H1 (cell line): ENCODE results near the gene ITGB8. TPM values are rescaled to one million over a fixed set of nuclear protein-coding genes. Genes with fewer than 3 reads are reported as not detected.

Source experiments
- NANOG ChIP-seq: IDR thresholded peaks from 2 replicates; pipeline ENCODE4 v1.6.1; 2011; ENCODE audit warnings: low read length, low read depth, mild to moderate bottlenecking, inconsistent platforms; ENCODE audit not compliant: insufficient read depth, poor library complexity, severe bottlenecking
- POU5F1 ChIP-seq: IDR thresholded peaks from 2 replicates; pipeline ENCODE4 v1.6.1; 2011; ENCODE audit warnings: low read depth, mild to moderate bottlenecking, low read length, moderate library complexity
- RNF2 ChIP-seq: fragments of 200-900, 300-1000 bp; sonication (generic); IDR thresholded peaks from 2 replicates; pipeline ENCODE4 v1.7.1; 2016; ENCODE audit warnings: borderline replicate concordance, low read depth, mild to moderate bottlenecking, antibody characterized with exemption, low read length; ENCODE audit not compliant: poor library complexity, severe bottlenecking; ENCODE audit errors: missing control alignments
- SP1 ChIP-seq: IDR thresholded peaks from 2 replicates; pipeline ENCODE4 v1.6.1; 2011; ENCODE audit warnings: low read depth, low read length
- TAF1 ChIP-seq: IDR thresholded peaks from 2 replicates; pipeline ENCODE4 v1.6.1; 2011; ENCODE audit warnings: mild to moderate bottlenecking, low read depth, low read length
- TBP ChIP-seq: IDR thresholded peaks from 2 replicates; pipeline ENCODE4 v1.6.1; 2011; ENCODE audit warnings: low read depth, low read length, improper control_type of control experiment
- polyA plus RNA-seq, 7 experiments: library from polyadenylated mRNA; depleted of rRNA in 3 of 7; stranded (reverse) in 5 of 7; unstranded in 2 of 7; fragments of >200 nt in 5 of 7; fragments of 200-250 nt in 2 of 7; gene quantifications; 1 replicate in 5 of 7; 2 replicates in 1 of 7; 4 replicates in 1 of 7; pipeline versions ENCODE4 v1.2.1 to v1.2.3, GENCODE V29; 2011 to 2013; ENCODE audit warnings: missing spikeins in 2 of 7, mixed read lengths in 2 of 7
- total RNA-seq: library from RNA; stranded (reverse); fragmentation: NEBNext Ultra II Directional; extraction: Animal tissue kit (Norgen Biotek cat#: 25700); gene quantifications from 2 replicates; pipeline ENCODE4 v1.2.1, GENCODE V29; 2021

Gene ITGB8
- total and polyA plus RNA-seq, 2 of the 8 experiments (the other 6 are each of a cell fraction or from before 2014, with no cell fraction given), result 1.2 to 3.6 TPM

DNA sequence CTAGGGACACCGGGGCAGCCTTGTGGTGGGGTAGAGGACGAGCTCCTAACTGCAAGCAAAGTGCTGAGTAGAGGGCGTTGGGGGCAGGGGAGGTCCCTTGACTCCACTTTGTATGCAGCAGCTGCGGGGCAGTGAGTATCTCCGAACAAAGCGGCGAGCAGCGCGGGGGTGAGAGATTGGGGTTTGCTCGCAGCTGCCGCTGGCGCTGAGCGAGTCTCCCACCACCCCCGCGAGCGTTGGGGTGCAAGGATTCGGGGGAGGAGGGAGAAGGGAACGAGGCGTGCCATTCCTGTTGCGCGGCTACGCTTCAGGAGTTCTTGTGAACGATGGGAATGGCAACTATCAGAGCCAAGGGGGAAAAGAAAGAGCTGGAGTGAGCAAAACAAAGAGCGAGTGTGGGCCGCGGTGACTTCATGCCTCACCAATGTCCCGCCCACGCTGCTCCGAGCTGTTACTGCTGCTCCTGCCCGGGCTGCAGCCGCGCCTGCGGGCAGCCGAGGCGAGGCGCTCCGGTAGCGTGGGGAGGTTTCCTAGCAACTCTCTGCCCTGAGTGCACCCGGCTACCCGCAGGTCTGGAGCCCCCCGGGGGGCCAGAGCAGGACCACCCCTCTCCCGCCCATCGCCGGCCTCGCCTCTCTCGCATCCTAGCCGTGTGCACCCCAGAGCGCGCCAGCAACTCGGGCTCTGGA is at the start of gene ITGB8 (continued):
- TF ChIP-seq NANOG, result no peak
- TF ChIP-seq POU5F1, result no peak
- TF ChIP-seq TBP, result 0 out of 2 replicates have a peak, but pooled peaks have one; percentile 41
- no peak; the same call in 1 of the 2 replicates for TF ChIP-seq SP1
- TF ChIP-seq RNF2, result no peak
- 0 out of 2 replicates have a peak, but pooled peaks have one; percentile 47 for TF ChIP-seq TAF1
- TF ChIP-seq, all 59 proteins: peak for 13
